Aorta (tissue), 5 donors: Measurements from ENCODE around the gene ENOX1. TPM values are rescaled to one million over a fixed set of nuclear protein-coding genes. Genes with fewer than 3 reads are reported as not detected.

Source experiments
- ATAC-seq: fragments of 200-7000 bp; cut with Tn5 transposase; one replicate; pipeline ENCODE4 v1.9.1; 2022; ENCODE audit warnings: moderate library complexity; ENCODE audit not compliant: low FRiP score
- DNase-seq, 2 donors: peaks; one replicate each; pipeline ENCODE4 v3.0.0-alpha.2; 2020
- H3K27ac ChIP-seq, 2 donors: one replicate each; pipeline ENCODE4 v1.5.1; 2013; ENCODE audit warnings: low read length in 2 of 2, mild to moderate bottlenecking in 2 of 2, moderate library complexity in 2 of 2, control low read depth in 1 of 2, inconsistent platforms in 1 of 2, low read depth in 1 of 2
- H3K27me3 ChIP-seq, 2 donors: one replicate each; pipeline ENCODE4 v1.6.1; 2013; ENCODE audit warnings: control low read depth in 1 of 2, low read length in 1 of 2, mild to moderate bottlenecking in 1 of 2, moderate library complexity in 1 of 2; ENCODE audit not compliant: insufficient read depth in 2 of 2, control insufficient read depth in 1 of 2
- H3K36me3 ChIP-seq, 2 donors: one replicate each; pipeline ENCODE4 v1.6.1; 2013; ENCODE audit warnings: control low read depth in 1 of 2, low read length in 1 of 2, mild to moderate bottlenecking in 1 of 2; ENCODE audit not compliant: insufficient read depth in 2 of 2, control insufficient read depth in 1 of 2
- H3K4me1 ChIP-seq, 2 donors: one replicate each; pipeline ENCODE4 v1.6.1; 2013; ENCODE audit warnings: low read length in 2 of 2, control low read depth in 1 of 2, mild to moderate bottlenecking in 1 of 2, moderate library complexity in 1 of 2; ENCODE audit not compliant: insufficient read depth in 2 of 2, control insufficient read depth in 1 of 2
- H3K4me3 ChIP-seq, 2 donors: one replicate each; pipeline ENCODE4 v1.5.1; 2013; ENCODE audit warnings: low read length in 2 of 2, control low read depth in 1 of 2, mild to moderate bottlenecking in 1 of 2
- H3K9me3 ChIP-seq: one replicate; pipeline ENCODE4 v1.6.1; 2013; ENCODE audit warnings: mild to moderate bottlenecking, low read length; ENCODE audit not compliant: control insufficient read depth
- WGBS, 2 donors: extraction: QIAGEN DNeasy Blood & Tissue Kit; methylation state at CpG; one replicate each; pipeline ENCODE4 v1.1.7; 2013; 5-methylcytosine and 5-hydroxymethylcytosine counted together
- intact Hi-C, 2 donors: fragments of 100-400 bp; cut with DNase I; formaldehyde crosslinking; loops; one replicate each; pipeline versions ENCODE4 v1.14.2 to v1.15.0; 2022
- polyA plus RNA-seq, 2 donors: library from polyadenylated mRNA; stranded (reverse); fragments of 200-250 nt; gene quantifications; one replicate each; pipeline ENCODE4 v1.2.3, GENCODE V29; 2013
- total RNA-seq, 2 donors: library from RNA; stranded (reverse); fragmentation: NEBNext Ultra II Directional; extraction: Animal tissue kit (Norgen Biotek cat#: 25700); gene quantifications; one replicate each; pipeline ENCODE4 v1.2.1, GENCODE V29; 2021
- donor health status: healthy with polysubstance abuse.
- donor health status: Bipolar disorder and iron deficiency.
- donor health status: DM: no; HTN: no; CAD: no.
- donor health status: DM: no; HTN: no; CAD: no.
- donor health status: DM: yes; HTN: yes; CAD: no.

Gene ENOX1
- total and polyA plus RNA-seq, 4 donors, result 0.15 to 2.2 (median 1.4) TPM; not detected in 1

DNA sequence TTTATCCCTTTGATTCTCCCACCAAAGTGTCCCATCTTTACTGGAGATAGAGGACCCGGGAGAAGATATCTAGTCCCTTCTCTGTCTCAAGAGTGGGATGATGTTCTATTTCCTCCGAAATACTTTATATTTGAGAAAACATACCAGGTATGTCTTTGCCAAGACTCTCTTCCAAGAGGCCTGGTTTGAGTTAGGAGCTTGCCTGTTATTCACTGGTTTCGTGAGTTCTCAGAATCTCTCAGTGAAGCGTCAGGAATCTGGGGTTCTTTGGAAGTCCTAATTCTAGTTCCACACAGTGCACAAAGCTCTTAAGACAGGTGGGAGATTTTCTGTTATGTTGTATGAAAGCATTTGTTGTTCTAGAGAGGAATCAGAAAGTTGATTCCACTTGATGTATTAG lies 581.4 kb downstream of the ENOX1 start:
- Histone ChIP-seq H3K9me3 (peaks cover 2% of the 10 kb centered on the region), H3K4me1 (no peaks in the 10 kb centered on the region), H3K27me3 (no peaks in the 10 kb centered on the region), H3K27ac (no peak overlapping the region), H3K4me3 (no peak overlapping the region), H3K36me3 (no peaks in the 10 kb centered on the region)
- intact Hi-C loops, result no loop called here
- no peak for ATAC-seq
- no peak for DNase-seq
- WGBS, 2 donors, result 86 to 91% methylated on average over 4 of the region's 4 CpGs

- peaks cover 2% of the 10 kb centered on the region for H3K9me3 ChIP-seq
- H3K27me3 ChIP-seq, result no peaks in the 10 kb centered on the region
- WGBS, 2 donors, result 88 to 95% methylated on average over 2 of the region's 2 CpGs
- no peaks in the 10 kb centered on the region for H3K36me3 ChIP-seq
- H3K4me3 ChIP-seq, result no peak overlapping the region
- intact Hi-C loops, result no loop called here
- ATAC-seq, result no peak
- H3K4me1 ChIP-seq, result no peaks in the 10 kb centered on the region
- no peak for DNase-seq
- no peak overlapping the region for H3K27ac ChIP-seq
Measured at GRCh38 chr13:43204591-43204990, 582.2 kb downstream of the ENOX1 start.

GRCh38 chr13:43203781-43204180 lies 583.0 kb downstream of the ENOX1 start:
- DNase-seq (no peak), ATAC-seq (no peak)
- whole genome bisulfite sequencing, 2 donors, result 95 to 97% methylated on average over 1 of the region's 1 CpG

GRCh38 chr13:43200736-43201135 lies 586.0 kb downstream of the ENOX1 start:
- no peaks in the 10 kb centered on the region for H3K36me3 ChIP-seq
- H3K4me3 ChIP-seq, result no peak overlapping the region
- 68 to 82% methylated on average over 1 of the region's 1 CpG for WGBS, 2 donors
- no peaks in the 10 kb centered on the region for H3K27me3 ChIP-seq
- intact Hi-C loops, result no loop called here
- DNase-seq, result no peak
- no peak for ATAC-seq
- H3K9me3 ChIP-seq, result peaks cover 2% of the 10 kb centered on the region
- H3K4me1 ChIP-seq, result no peaks in the 10 kb centered on the region
- H3K27ac ChIP-seq, result no peak overlapping the region

More at GRCh38 chr13:43203781-43204180, 583.0 kb downstream of the ENOX1 start:
- H3K4me1 ChIP-seq, result no peaks in the 10 kb centered on the region
- H3K9me3 ChIP-seq, result peaks cover 2% of the 10 kb centered on the region
- intact Hi-C loops, result no loop called here
- no peaks in the 10 kb centered on the region for H3K27me3 ChIP-seq
- H3K27ac ChIP-seq, result no peak overlapping the region
- H3K4me3 ChIP-seq, result no peak overlapping the region
- no peaks in the 10 kb centered on the region for H3K36me3 ChIP-seq

DNA sequence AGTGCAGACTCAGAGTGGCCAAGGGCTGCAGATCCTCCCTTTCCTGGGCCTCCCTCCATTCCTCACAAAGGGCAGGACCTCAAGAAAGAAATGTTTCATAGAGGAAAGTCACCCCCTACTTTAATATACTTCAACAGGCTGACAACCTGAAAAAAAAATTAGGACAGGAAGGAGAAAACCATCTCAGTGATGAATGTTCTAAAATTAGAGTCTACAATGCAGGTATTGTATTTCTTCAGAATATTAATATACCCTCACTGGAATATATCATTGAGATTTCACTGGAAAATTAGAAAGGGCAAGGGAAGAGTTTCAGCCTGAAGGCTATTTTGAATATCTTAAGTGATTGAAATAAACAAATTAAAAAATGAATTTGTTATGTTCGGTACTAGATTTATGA lies 586.5 kb downstream of the ENOX1 start:
- 94 to 96% methylated on average over 1 of the region's 1 CpG for WGBS, 2 donors
- H3K27ac ChIP-seq, result no peak overlapping the region
- H3K4me1 ChIP-seq, result no peaks in the 10 kb centered on the region
- no peak overlapping the region for H3K4me3 ChIP-seq
- ATAC-seq (no peak), DNase-seq (no peak)
- no peaks in the 10 kb centered on the region for H3K36me3 ChIP-seq
- H3K9me3 ChIP-seq, result peaks cover 2% of the 10 kb centered on the region
- H3K27me3 ChIP-seq, result no peaks in the 10 kb centered on the region
- intact Hi-C loops, result no loop called here

GRCh38 chr13:43196750-43197370 lies 589.9 kb downstream of the ENOX1 start:
- ATAC-seq, result no peak
- 86 to 97% methylated on average over 3 of the region's 3 CpGs for WGBS, 2 donors
- Histone ChIP-seq H3K4me1 (no peaks in the 10 kb centered on the region), H3K36me3 (no peaks in the 10 kb centered on the region), H3K4me3 (no peak overlapping the region), H3K9me3 (no peaks in the 10 kb centered on the region), H3K27me3 (no peaks in the 10 kb centered on the region), H3K27ac (no peak overlapping the region)
- DNase-seq, result no peak
- intact Hi-C loops, result no loop called here

- H3K9me3 ChIP-seq, result no peaks in the 10 kb centered on the region
- no peaks in the 10 kb centered on the region for H3K27me3 ChIP-seq
- H3K4me1 ChIP-seq, result no peaks in the 10 kb centered on the region
- DNase-seq (no peak), ATAC-seq (no peak)
- no peak overlapping the region for H3K27ac ChIP-seq
- H3K4me3 ChIP-seq, result no peak overlapping the region
- intact Hi-C loops, result no loop called here
- H3K36me3 ChIP-seq, result no peaks in the 10 kb centered on the region
- 32 to 37% methylated on average over 4 of the region's 4 CpGs for whole genome bisulfite sequencing, 2 donors
Measured at GRCh38 chr13:43196086-43196621, 590.6 kb downstream of the ENOX1 start.

DNA sequence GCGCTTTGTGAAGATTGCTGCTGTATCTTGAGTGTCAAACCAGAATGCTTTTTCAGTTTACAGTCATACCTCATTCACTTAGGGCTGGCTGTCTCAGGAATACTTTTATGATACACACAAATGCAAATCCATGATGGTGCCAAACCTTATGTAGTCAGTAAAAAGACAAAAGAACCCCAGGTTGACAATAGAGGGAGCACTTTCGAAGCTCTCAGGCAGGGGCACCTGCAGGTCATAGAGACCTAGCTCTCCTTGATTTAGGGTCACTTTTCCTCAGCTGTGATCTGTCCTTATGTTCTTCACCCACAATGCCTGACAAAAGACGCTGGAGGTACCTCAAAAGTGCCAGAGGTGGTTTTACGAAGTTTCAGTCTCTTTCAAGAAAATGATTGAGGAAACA lies 591.2 kb downstream of the ENOX1 start:
- no peak for DNase-seq
- Histone ChIP-seq H3K27me3 (no peaks in the 10 kb centered on the region), H3K36me3 (no peaks in the 10 kb centered on the region), H3K9me3 (no peaks in the 10 kb centered on the region), H3K4me1 (no peaks in the 10 kb centered on the region), H3K4me3 (no peak overlapping the region), H3K27ac (no peak overlapping the region)
- no peak for ATAC-seq
- intact Hi-C loops, result no loop called here
- WGBS, 2 donors, result 92 to 94% methylated on average over 4 of the region's 4 CpGs

DNA sequence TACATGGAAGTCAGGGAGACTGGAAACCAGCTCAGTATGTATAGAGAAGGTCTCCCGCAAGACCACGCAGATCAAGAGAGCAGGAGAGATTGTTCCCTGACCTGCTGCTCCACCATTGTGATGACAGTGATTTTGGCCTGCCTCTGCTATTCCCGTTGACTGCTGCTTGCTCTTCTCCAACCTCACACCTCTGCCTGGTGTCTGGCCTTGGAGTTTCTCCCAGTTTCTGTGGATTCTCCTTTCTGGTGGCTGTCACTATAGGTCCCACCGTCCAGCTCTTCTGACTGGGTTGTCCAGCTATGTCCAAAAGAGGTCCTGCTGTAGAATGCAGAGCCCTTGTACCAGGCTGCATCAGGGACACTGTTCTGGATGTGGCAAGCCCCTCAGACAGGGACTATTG lies 591.7 kb downstream of the ENOX1 start:
- H3K9me3 ChIP-seq, result no peaks in the 10 kb centered on the region
- ATAC-seq (no peak), DNase-seq (no peak)
- no peaks in the 10 kb centered on the region for H3K36me3 ChIP-seq
- no peaks in the 10 kb centered on the region for H3K27me3 ChIP-seq
- no peak overlapping the region for H3K27ac ChIP-seq
- H3K4me3 ChIP-seq, result no peak overlapping the region
- intact Hi-C loops, result no loop called here
- H3K4me1 ChIP-seq, result no peaks in the 10 kb centered on the region
- WGBS, 2 donors, result 87 to 90% methylated on average over 4 of the region's 4 CpGs
